Neural cell (in vitro differentiated cells): Measurements from ENCODE around the gene SLC12A7. TPM values are rescaled to one million over a fixed set of nuclear protein-coding genes. Genes with fewer than 3 reads are reported as not detected.

Experiments used
- H2AFZ ChIP-seq: fragments of 200-600, 300-800 bp; sonication (generic), shearing (Covaris generic); 2 replicates; pipeline ENCODE4 v1.6.0; 2014; ENCODE audit warnings: low read depth, mild to moderate bottlenecking, antibody characterized with exemption, low read length, moderate library complexity
- H3F3A ChIP-seq: fragments of 200-600 bp; shearing (Covaris generic); 2 replicates; pipeline ENCODE4 v1.6.1; 2016; ENCODE audit warnings: mild to moderate bottlenecking, moderate library complexity, mixed read lengths, antibody characterized with exemption, low read length; ENCODE audit not compliant: insufficient read depth, poor library complexity, severe bottlenecking
- H3K27ac ChIP-seq: fragments of 200-600, 300-800 bp; sonication (generic), shearing (Covaris generic); 2 replicates; pipeline ENCODE4 v1.5.1; 2014; ENCODE audit warnings: mild to moderate bottlenecking, low read length, moderate library complexity
- H3K27me3 ChIP-seq: fragments of 300-800, 200-600 bp; sonication (generic), shearing (Covaris generic); 2 replicates; pipeline ENCODE4 v1.6.0; 2014; ENCODE audit warnings: mild to moderate bottlenecking, low read depth, low read length, moderate library complexity; ENCODE audit not compliant: insufficient read depth
- H3K36me3 ChIP-seq: fragments of 300-800, 200-600 bp; sonication (generic), shearing (Covaris generic); 2 replicates; pipeline ENCODE4 v1.5.1; 2014; ENCODE audit warnings: mild to moderate bottlenecking, antibody characterized with exemption, low read length, moderate library complexity; ENCODE audit not compliant: insufficient read depth
- H3K4me2 ChIP-seq: fragments of 300-800, 200-600 bp; sonication (generic), shearing (Covaris generic); 2 replicates; pipeline ENCODE4 v1.6.0; 2014; ENCODE audit warnings: mild to moderate bottlenecking, low read length
- H3K4me3 ChIP-seq: fragments of 300-800, 200-600 bp; sonication (generic), shearing (Covaris generic); 2 replicates; pipeline ENCODE4 v1.5.1; 2014; ENCODE audit warnings: mild to moderate bottlenecking, low read length, moderate library complexity
- H3K79me2 ChIP-seq: fragments of 200-600 bp; shearing (Covaris generic); replicated peaks from 2 replicates; pipeline ENCODE4 v1.6.0; 2014; ENCODE audit warnings: mild to moderate bottlenecking, low read length, moderate library complexity; ENCODE audit not compliant: insufficient read depth
- H3K9ac ChIP-seq: fragments of 300-800, 200-600 bp; sonication (generic), shearing (Covaris generic); 2 replicates; pipeline ENCODE4 v1.6.1; 2016; ENCODE audit warnings: mild to moderate bottlenecking, low read length, mixed read lengths
- H3K9me2 ChIP-seq: fragments of 200-600 bp; shearing (Covaris generic); 2 replicates; pipeline ENCODE4 v1.6.1; 2016; ENCODE audit warnings: mild to moderate bottlenecking, low read length, mixed read lengths; ENCODE audit not compliant: insufficient read depth
- H3K9me3 ChIP-seq: fragments of 200-600, 300-800 bp; sonication (generic), shearing (Covaris generic); 2 replicates; pipeline ENCODE4 v1.6.1; 2016; ENCODE audit warnings: mild to moderate bottlenecking, mixed run types, low read length, moderate library complexity, mixed read lengths
- H4K20me1 ChIP-seq: fragments of 200-600 bp; shearing (Covaris generic); 2 replicates; pipeline ENCODE4 v1.6.1; 2016; ENCODE audit warnings: mild to moderate bottlenecking, mixed run types; ENCODE audit not compliant: insufficient read depth
- EP300 ChIP-seq: fragments of 450-650 bp; conservative IDR thresholded peaks from 2 replicates; pipeline ENCODE4 v1.6.1; 2014; ENCODE audit warnings: antibody characterized with exemption, mild to moderate bottlenecking, moderate library complexity; ENCODE audit not compliant: poor library complexity, severe bottlenecking
- EZH2 ChIP-seq: fragments of 200-600, 300-800 bp; shearing (Covaris generic), sonication (generic); IDR thresholded peaks from 2 replicates; pipeline ENCODE4 v1.6.1; 2014; ENCODE audit warnings: antibody characterized with exemption, low read length, borderline replicate concordance, mild to moderate bottlenecking; ENCODE audit not compliant: insufficient read depth, poor library complexity, severe bottlenecking
- POLR2AphosphoS5 ChIP-seq: IDR thresholded peaks from 2 replicates; pipeline ENCODE4 v1.6.1; 2012
- RAD21 ChIP-seq: fragments of 450-650 bp; conservative IDR thresholded peaks from 2 replicates; pipeline ENCODE4 v1.6.1; 2014; ENCODE audit warnings: antibody characterized with exemption, mild to moderate bottlenecking, moderate library complexity
- SMC3 ChIP-seq: fragments of 450-650 bp; conservative IDR thresholded peaks from 2 replicates; pipeline ENCODE4 v1.6.1; 2014; ENCODE audit warnings: antibody characterized with exemption, mild to moderate bottlenecking, moderate library complexity; ENCODE audit not compliant: poor library complexity
- polyA plus RNA-seq: library from polyadenylated mRNA; depleted of rRNA; stranded (reverse); fragments of >200 nt; gene quantifications from 2 replicates; pipeline ENCODE4 v1.2.3, GENCODE V29; 2014
- TF ChIP-seq, protein P1 (sequence below): fragments of 450-650 bp; IDR thresholded peaks from 2 replicates; pipeline ENCODE4 v1.5.1; 2014; ENCODE audit warnings: antibody characterized with exemption, mild to moderate bottlenecking, moderate library complexity; ENCODE audit not compliant: poor library complexity, severe bottlenecking
- TF ChIP-seq, protein P2 (sequence below): IDR thresholded peaks from 2 replicates; pipeline ENCODE4 v1.6.1; 2012; ENCODE audit warnings: borderline replicate concordance

The SLC12A7 gene
- polyA plus RNA-seq, 1 donor from 2014 or later, result 4.5 TPM

DNA sequence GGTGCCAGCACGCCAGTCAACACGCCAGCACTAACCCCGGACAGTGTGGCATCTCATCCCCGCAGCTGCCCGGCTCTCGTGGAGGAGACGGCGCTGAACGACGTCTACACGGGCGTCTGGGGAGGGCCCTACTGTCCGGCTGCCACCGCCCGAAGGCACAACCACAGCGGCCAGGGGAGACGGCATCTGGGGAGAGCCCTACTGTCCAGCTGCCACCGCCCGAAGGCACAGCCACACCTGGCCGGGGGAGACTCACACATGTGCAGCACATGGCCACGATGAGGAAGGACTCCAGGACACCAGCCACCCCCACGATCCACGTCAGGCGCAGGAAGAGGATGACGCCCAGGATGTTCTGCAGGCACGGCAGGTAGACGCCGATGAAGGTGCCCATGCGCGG lies 23.1 kb downstream of the SLC12A7 start:
- Histone ChIP-seq H3K9me3 (no peaks in the 10 kb centered on the region), H3K36me3 (no peaks in the 10 kb centered on the region)

DNA sequence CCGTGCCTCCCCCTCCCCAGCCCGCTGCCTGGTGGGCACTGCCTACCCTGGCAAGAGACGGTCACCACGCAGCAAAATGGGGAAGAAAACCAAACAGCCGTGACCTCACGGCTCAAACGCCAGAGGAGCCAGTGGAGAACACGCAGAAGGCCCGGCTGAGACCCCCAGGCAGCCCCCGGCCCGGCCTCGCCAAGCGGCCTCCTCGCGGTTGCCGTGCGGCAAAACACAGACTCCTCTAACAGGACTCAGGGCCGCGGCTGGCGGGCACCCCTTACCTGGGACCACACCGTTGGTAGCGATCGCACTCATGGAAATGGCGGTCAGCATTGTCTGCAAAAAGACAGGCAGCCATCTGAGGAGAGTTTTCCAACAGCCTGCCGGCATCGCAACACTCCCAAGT lies 23.8 kb downstream of the SLC12A7 start:
- Histone ChIP-seq H2AFZ (no peak overlapping the region), H3K27me3 (no peaks in the 10 kb centered on the region), H3F3A (no peaks in the 10 kb centered on the region), H4K20me1 (no peaks in the 10 kb centered on the region), H3K4me3 (no peak overlapping the region), H3K79me2 (no peaks in the 10 kb centered on the region), H3K4me2 (no peak overlapping the region), H3K9me3 (no peaks in the 10 kb centered on the region), H3K9ac (no peak overlapping the region), H3K36me3 (no peaks in the 10 kb centered on the region), H3K9me2 (no peaks in the 10 kb centered on the region), H3K27ac (no peak overlapping the region)
- TF ChIP-seq, protein P1, sequence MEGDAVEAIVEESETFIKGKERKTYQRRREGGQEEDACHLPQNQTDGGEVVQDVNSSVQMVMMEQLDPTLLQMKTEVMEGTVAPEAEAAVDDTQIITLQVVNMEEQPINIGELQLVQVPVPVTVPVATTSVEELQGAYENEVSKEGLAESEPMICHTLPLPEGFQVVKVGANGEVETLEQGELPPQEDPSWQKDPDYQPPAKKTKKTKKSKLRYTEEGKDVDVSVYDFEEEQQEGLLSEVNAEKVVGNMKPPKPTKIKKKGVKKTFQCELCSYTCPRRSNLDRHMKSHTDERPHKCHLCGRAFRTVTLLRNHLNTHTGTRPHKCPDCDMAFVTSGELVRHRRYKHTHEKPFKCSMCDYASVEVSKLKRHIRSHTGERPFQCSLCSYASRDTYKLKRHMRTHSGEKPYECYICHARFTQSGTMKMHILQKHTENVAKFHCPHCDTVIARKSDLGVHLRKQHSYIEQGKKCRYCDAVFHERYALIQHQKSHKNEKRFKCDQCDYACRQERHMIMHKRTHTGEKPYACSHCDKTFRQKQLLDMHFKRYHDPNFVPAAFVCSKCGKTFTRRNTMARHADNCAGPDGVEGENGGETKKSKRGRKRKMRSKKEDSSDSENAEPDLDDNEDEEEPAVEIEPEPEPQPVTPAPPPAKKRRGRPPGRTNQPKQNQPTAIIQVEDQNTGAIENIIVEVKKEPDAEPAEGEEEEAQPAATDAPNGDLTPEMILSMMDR, result no peak
- TF ChIP-seq, protein P2, sequence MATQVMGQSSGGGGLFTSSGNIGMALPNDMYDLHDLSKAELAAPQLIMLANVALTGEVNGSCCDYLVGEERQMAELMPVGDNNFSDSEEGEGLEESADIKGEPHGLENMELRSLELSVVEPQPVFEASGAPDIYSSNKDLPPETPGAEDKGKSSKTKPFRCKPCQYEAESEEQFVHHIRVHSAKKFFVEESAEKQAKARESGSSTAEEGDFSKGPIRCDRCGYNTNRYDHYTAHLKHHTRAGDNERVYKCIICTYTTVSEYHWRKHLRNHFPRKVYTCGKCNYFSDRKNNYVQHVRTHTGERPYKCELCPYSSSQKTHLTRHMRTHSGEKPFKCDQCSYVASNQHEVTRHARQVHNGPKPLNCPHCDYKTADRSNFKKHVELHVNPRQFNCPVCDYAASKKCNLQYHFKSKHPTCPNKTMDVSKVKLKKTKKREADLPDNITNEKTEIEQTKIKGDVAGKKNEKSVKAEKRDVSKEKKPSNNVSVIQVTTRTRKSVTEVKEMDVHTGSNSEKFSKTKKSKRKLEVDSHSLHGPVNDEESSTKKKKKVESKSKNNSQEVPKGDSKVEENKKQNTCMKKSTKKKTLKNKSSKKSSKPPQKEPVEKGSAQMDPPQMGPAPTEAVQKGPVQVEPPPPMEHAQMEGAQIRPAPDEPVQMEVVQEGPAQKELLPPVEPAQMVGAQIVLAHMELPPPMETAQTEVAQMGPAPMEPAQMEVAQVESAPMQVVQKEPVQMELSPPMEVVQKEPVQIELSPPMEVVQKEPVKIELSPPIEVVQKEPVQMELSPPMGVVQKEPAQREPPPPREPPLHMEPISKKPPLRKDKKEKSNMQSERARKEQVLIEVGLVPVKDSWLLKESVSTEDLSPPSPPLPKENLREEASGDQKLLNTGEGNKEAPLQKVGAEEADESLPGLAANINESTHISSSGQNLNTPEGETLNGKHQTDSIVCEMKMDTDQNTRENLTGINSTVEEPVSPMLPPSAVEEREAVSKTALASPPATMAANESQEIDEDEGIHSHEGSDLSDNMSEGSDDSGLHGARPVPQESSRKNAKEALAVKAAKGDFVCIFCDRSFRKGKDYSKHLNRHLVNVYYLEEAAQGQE, result no peak
- TF ChIP-seq SMC3, result no peak
- TF ChIP-seq POLR2AphosphoS5, result no peak

More for the DNA sequence above, 23.1 kb downstream of the SLC12A7 start:
- Histone ChIP-seq H3K27me3 (no peaks in the 10 kb centered on the region), H3K79me2 (no peaks in the 10 kb centered on the region), H3F3A (no peaks in the 10 kb centered on the region), H3K9me2 (no peaks in the 10 kb centered on the region), H3K4me2 (no peak overlapping the region), H2AFZ (no peak overlapping the region), H3K9ac (no peak overlapping the region), H3K4me3 (no peak overlapping the region), H3K27ac (no peak overlapping the region), H4K20me1 (no peaks in the 10 kb centered on the region)
- TF ChIP-seq RAD21, result no peak
- TF ChIP-seq, protein P2, result no peak
- no peak for TF ChIP-seq SMC3
- TF ChIP-seq EZH2, result no peak
- no peak for TF ChIP-seq EP300
